ENCODE data around the gene PRXL2C. TPM values are rescaled to one million over a fixed set of nuclear protein-coding genes. Genes with fewer than 3 reads are reported as not detected.

The PRXL2C gene
- total and polyA plus RNA-seq, 9 of the 15 experiments (the other 6 are each of a cell fraction or from before 2014, with no cell fraction given), result 3.6 to 15.3 (median 10.6) TPM

GRCh38 chr9:96599298-96599697 lies 55.8 kb downstream of the PRXL2C start:
- Histone ChIP-seq H3K79me2 (ENCODE audit: control insufficient read depth, insufficient read depth, low read length) (no peaks in the 10 kb centered on the region), H3K9me3 (replicated peaks; ENCODE audit: control insufficient read depth, insufficient read depth, low read depth, low read length) (no peaks in the 10 kb centered on the region), H2AFZ (ENCODE audit: low read depth, low read length) (no peak overlapping the region), H3K4me1 (replicated peaks in 1 of 2; ENCODE audit: control insufficient read depth in 2 of 2, insufficient read depth in 2 of 2, low read length in 2 of 2) (no peaks in the 10 kb centered on the region), H3K4me3 (no peak overlapping the region), H3K27ac (ENCODE audit: extremely low read depth, low read depth, low read length) (no peak overlapping the region), H4K20me1 (replicated peaks; ENCODE audit: control insufficient read depth, insufficient read depth, low read length) (no peaks in the 10 kb centered on the region), H3K27me3 (ENCODE audit: control insufficient read depth in 2 of 2, insufficient read depth in 2 of 2, low read length in 2 of 2) (no peaks in the 10 kb centered on the region), H3K9me1 (ENCODE audit: control insufficient read depth, insufficient read depth, low read length) (no peaks in the 10 kb centered on the region), H3K36me3 (ENCODE audit: control insufficient read depth, insufficient read depth, low read length) (no peaks in the 10 kb centered on the region), H3K4me2 (ENCODE audit: insufficient read depth, low read length) (no peak overlapping the region), H3K9ac (ENCODE audit: insufficient read depth in 1 of 2, low read depth in 2 of 2, low read length in 2 of 2) (no peak overlapping the region)
- 45% methylated on average over 2 of the region's 5 CpGs for WGBS (ENCODE audit: insufficient coverage, low coverage, missing lambda C conversion rate)
- BruUV-seq (replicated peaks), result no TSS peak
- POLR2A ChIA-PET, result interaction anchor here (0.6 kb wide), 1 partner anchor 149 kb away, joined by 3 read pairs; the partner anchor contains the start of gene HABP4
- in situ Hi-C loops (cut with MboI) (no loop called here), intact Hi-C loops (cut with micrococcal nuclease) (loop anchor here (10.0 kb wide), 1 partner anchor 56 kb away; the partner anchor contains the start of gene PRXL2C)
- CTCF ChIA-PET (ENCODE audit: low intra/inter-chr PET ratio), result no interaction called here
- FAIRE-seq (no peak), DNase-seq (ENCODE audit: extremely low read depth in 1 of 4, low spot score in 3 of 4) (no peak), ATAC-seq (no peak)
- TF ChIP-seq ATF3 (IDR thresholded peaks at IDR 0.05) (peak; percentile 60), ATF3 (CRISPR knock-in tag; conservative IDR thresholded peaks at IDR 0.05) (no peak), MEF2A (IDR thresholded peaks at IDR 0.05; ENCODE audit: control insufficient read depth, low read depth, low read length) (no peak), FOXK1 (CRISPR knock-in tag; IDR thresholded peaks at IDR 0.05; ENCODE audit: borderline replicate concordance) (no peak), TFAP4 (CRISPR knock-in tag; IDR thresholded peaks at IDR 0.05; ENCODE audit: borderline replicate concordance) (no peak)
